ENCODE data around the gene TANC1. TPM values are rescaled to one million over a fixed set of nuclear protein-coding genes. Genes with fewer than 3 reads are reported as not detected.

TANC1 gene
- total RNA-seq, 2 experiments from 2014 or later: 0.41 to 0.47 TPM

- Mint-ChIP-seq H3K4me1 (ENCODE audit: low read depth) (no peaks in the 10 kb centered on the region), H3K27ac (no peak overlapping the region), H3K4me3 (no peak overlapping the region), H3K36me3 (ENCODE audit: low read depth) (no peaks in the 10 kb centered on the region), H3K9me3 (no peaks in the 10 kb centered on the region), H3K27me3 (no peaks in the 10 kb centered on the region)
- Histone ChIP-seq H3K4me1 (ENCODE audit: insufficient read depth, low read length) (no peaks in the 10 kb centered on the region), H3K9me3 (ENCODE audit: control insufficient read depth in 1 of 2, insufficient read depth in 1 of 2, low read length in 2 of 2) (no peaks in the 10 kb centered on the region), H3K4me3 (ENCODE audit: low read length) (no peak overlapping the region), H3K27me3 (ENCODE audit: control insufficient read depth in 1 of 2, insufficient read depth in 2 of 2, low read length in 2 of 2) (no peaks in the 10 kb centered on the region), H3K27ac (ENCODE audit: low read depth in 1 of 2, low read length in 2 of 2) (no peak overlapping the region), H3K36me3 (ENCODE audit: insufficient read depth, low read length) (no peaks in the 10 kb centered on the region)
- ChIA-PET POLR2A (no interaction called here), CTCF (no interaction called here)
- no peak for ATAC-seq (ENCODE audit: poor library complexity)
- intact Hi-C loops (cut with DNase I, micrococcal nuclease): no loop called here
- TF ChIP-seq CTCF (IDR thresholded peaks at IDR 0.05): no peak
- no peak for DNase-seq
Observed at GRCh38 chr2:158948964-158949699, 19.3 kb upstream of the TANC1 start.

GRCh38 chr2:158953454-158953853 is 15.0 kb upstream of the TANC1 start:
- no peak for TF ChIP-seq CTCF (IDR thresholded peaks at IDR 0.05)
- Histone ChIP-seq H3K4me1 (ENCODE audit: insufficient read depth, low read length) (no peaks in the 10 kb centered on the region), H3K4me3 (ENCODE audit: low read length) (no peak overlapping the region), H3K27me3 (ENCODE audit: control insufficient read depth in 1 of 2, insufficient read depth in 2 of 2, low read length in 2 of 2) (no peaks in the 10 kb centered on the region), H3K27ac (ENCODE audit: low read depth in 1 of 2, low read length in 2 of 2) (no peak overlapping the region), H3K36me3 (ENCODE audit: insufficient read depth, low read length) (no peaks in the 10 kb centered on the region), H3K9me3 (ENCODE audit: control insufficient read depth in 1 of 2, insufficient read depth in 1 of 2, low read length in 2 of 2) (no peaks in the 10 kb centered on the region)
- ATAC-seq (ENCODE audit: poor library complexity) (no peak), DNase-seq (no peak)
- Mint-ChIP-seq H3K4me3 (no peak overlapping the region), H3K9me3 (no peaks in the 10 kb centered on the region), H3K27ac (no peak overlapping the region), H3K4me1 (ENCODE audit: low read depth) (no peaks in the 10 kb centered on the region), H3K27me3 (no peaks in the 10 kb centered on the region), H3K36me3 (ENCODE audit: low read depth) (no peaks in the 10 kb centered on the region)
- POLR2A ChIA-PET: no interaction called here
- intact Hi-C loops (cut with DNase I, micrococcal nuclease): no loop called here
- CTCF ChIA-PET: interaction anchor here (0.5 to 0.7 kb wide), 2 partner anchors 53 to 142 kb away, joined by 3 to 4 read pairs; no protein-coding TSS in a partner anchor

GRCh38 chr2:158953926-158954763 is 14.3 kb upstream of the TANC1 start:
- Mint-ChIP-seq H3K27ac (no peak overlapping the region), H3K27me3 (no peaks in the 10 kb centered on the region), H3K4me3 (no peak overlapping the region), H3K9me3 (no peaks in the 10 kb centered on the region), H3K36me3 (ENCODE audit: low read depth) (no peaks in the 10 kb centered on the region), H3K4me1 (ENCODE audit: low read depth) (no peaks in the 10 kb centered on the region)
- intact Hi-C loops (cut with DNase I, micrococcal nuclease): no loop called here
- CTCF ChIA-PET: interaction anchor here (0.5 kb wide), 1 partner anchor 54 kb away, joined by 3 read pairs; no protein-coding TSS in a partner anchor
- no peak for ATAC-seq (ENCODE audit: poor library complexity)
- H3K4me3 ChIP-seq (ENCODE audit: low read length): no peak overlapping the region
- H3K27ac ChIP-seq (ENCODE audit: low read depth in 1 of 2, low read length in 2 of 2): no peak overlapping the region
- H3K27me3 ChIP-seq (ENCODE audit: control insufficient read depth in 1 of 2, insufficient read depth in 2 of 2, low read length in 2 of 2): no peaks in the 10 kb centered on the region
- no peak for TF ChIP-seq CTCF (IDR thresholded peaks at IDR 0.05)
- no peaks in the 10 kb centered on the region for H3K36me3 ChIP-seq (ENCODE audit: insufficient read depth, low read length)
- H3K4me1 ChIP-seq (ENCODE audit: insufficient read depth, low read length): no peaks in the 10 kb centered on the region
- POLR2A ChIA-PET: no interaction called here
- peak in 4 of 14 experiments; percentile 16 to 33 (median 22) for DNase-seq
- no peaks in the 10 kb centered on the region for H3K9me3 ChIP-seq (ENCODE audit: control insufficient read depth in 1 of 2, insufficient read depth in 1 of 2, low read length in 2 of 2)

Data from CD4-positive, alpha-beta T cell (primary cell).